Forelimb muscle (tissue), 1 donor: Measurements from ENCODE around the gene ASB15. TPM values are rescaled to one million over a fixed set of nuclear protein-coding genes. Genes with fewer than 3 reads are reported as not detected.

Experiments
- DNase-seq: peaks from one replicate; pipeline ENCODE4 v3.0.0-alpha.2; 2013; ENCODE audit warnings: low read depth
- polyA plus RNA-seq: library from polyadenylated mRNA; unstranded; fragments of 120-200 nt; gene quantifications from one replicate; pipeline ENCODE4 v1.2.1, GENCODE V29; 2013; ENCODE audit not compliant: insufficient read length

The ASB15 gene
- polyA plus RNA-seq, 1 donor: 5.6 TPM

- DNase-seq: no peak
Measured at GRCh38 chr7:123635551-123636359, 34.1 kb downstream of the ASB15 start.

- no peak for DNase-seq
Measured at GRCh38 chr7:123637203-123637602, 35.6 kb downstream of the ASB15 start.

GRCh38 chr7:123637878-123638277, 36.3 kb downstream of the ASB15 start:
- DNase-seq: no peak

GRCh38 chr7:123639631-123640030, 38.0 kb downstream of the ASB15 start:
- DNase-seq: no peak

- no peak for DNase-seq
Measured at GRCh38 chr7:123640583-123640982, 39.0 kb downstream of the ASB15 start.

- no peak for DNase-seq
Measured at GRCh38 chr7:123641901-123642300, 40.3 kb downstream of the ASB15 start.

- no peak for DNase-seq
Measured at GRCh38 chr7:123643495-123644441, 42.1 kb downstream of the ASB15 start.

- no peak for DNase-seq
Measured at GRCh38 chr7:123645516-123645915, 43.9 kb downstream of the ASB15 start.

- no peak for DNase-seq
Measured at GRCh38 chr7:123647106-123647730, 45.6 kb downstream of the ASB15 start.

- DNase-seq: no peak
Measured at GRCh38 chr7:123649964-123650363, 48.3 kb downstream of the ASB15 start.

- DNase-seq: no peak
Measured at GRCh38 chr7:123650595-123650994, 49.0 kb downstream of the ASB15 start.

GRCh38 chr7:123652406-123652805, 50.8 kb downstream of the ASB15 start:
- no peak for DNase-seq

- DNase-seq: no peak
Measured at GRCh38 chr7:123653162-123653561, 51.5 kb downstream of the ASB15 start.

- DNase-seq: no peak
Measured at GRCh38 chr7:123655614-123656013, 54.0 kb downstream of the ASB15 start, which contains the start of gene LMOD2. Gene LMOD2, plus strand, starts transcription at chr7:123655866. Its CDS starts 98 bp downstream, at chr7:123655964.

- DNase-seq: no peak
Measured at GRCh38 chr7:123656544-123657303, 55.1 kb downstream of the ASB15 start.

- no peak for DNase-seq
Measured at GRCh38 chr7:123657304-123657685, 55.7 kb downstream of the ASB15 start.

- DNase-seq: no peak
Measured at GRCh38 chr7:123658023-123658422, 56.4 kb downstream of the ASB15 start.

- DNase-seq: no peak
Measured at GRCh38 chr7:123660514-123661354, 59.1 kb downstream of the ASB15 start.

- no peak for DNase-seq
Measured at GRCh38 chr7:123661765-123662164, 60.1 kb downstream of the ASB15 start.

- no peak for DNase-seq
Measured at GRCh38 chr7:123662293-123662692, 60.7 kb downstream of the ASB15 start.
